ENCODE measurements around the gene PCCA. TPM values are rescaled to one million over a fixed set of nuclear protein-coding genes. Genes with fewer than 3 reads are reported as not detected.

The PCCA gene
- polyA plus RNA-seq, 1 of the 3 experiments (the other 2 are of a cell fraction): 7.3 TPM

- Histone ChIP-seq H3K4me2 (no peak overlapping the region), H3K27me3 (ENCODE audit: insufficient read depth) (no peaks in the 10 kb centered on the region), H3K9ac (no peak overlapping the region), H3K36me3 (replicated peaks in 1 of 2; ENCODE audit: control insufficient read depth in 1 of 2, insufficient read depth in 2 of 2, low read length in 1 of 2) (peaks cover 2 to 5% of the 10 kb centered on the region in 2 experiments), H3K4me1 (ENCODE audit: control insufficient read depth in 1 of 2, insufficient read depth in 2 of 2, low read depth in 1 of 2, low read length in 1 of 2) (peaks cover 14 to 18% of the 10 kb centered on the region in 2 experiments; a peak in 3 of 4 replicates), H3K9me3 (no peaks in the 10 kb centered on the region), H3F3A (replicated peaks; ENCODE audit: insufficient read depth) (no peaks in the 10 kb centered on the region), H4K20me1 (ENCODE audit: insufficient read depth) (no peaks in the 10 kb centered on the region), H3K9me2 (no peaks in the 10 kb centered on the region), H2AFZ (ENCODE audit: low read depth) (no peak overlapping the region), H3K79me2 (ENCODE audit: insufficient read depth) (no peaks in the 10 kb centered on the region), H3K27ac (ENCODE audit: low read depth in 2 of 2, low read length in 1 of 2) (no peak overlapping the region), H3K4me3 (ENCODE audit: low read depth in 2 of 2, low read length in 1 of 2) (no peak overlapping the region)
- TF ChIP-seq, protein P1, sequence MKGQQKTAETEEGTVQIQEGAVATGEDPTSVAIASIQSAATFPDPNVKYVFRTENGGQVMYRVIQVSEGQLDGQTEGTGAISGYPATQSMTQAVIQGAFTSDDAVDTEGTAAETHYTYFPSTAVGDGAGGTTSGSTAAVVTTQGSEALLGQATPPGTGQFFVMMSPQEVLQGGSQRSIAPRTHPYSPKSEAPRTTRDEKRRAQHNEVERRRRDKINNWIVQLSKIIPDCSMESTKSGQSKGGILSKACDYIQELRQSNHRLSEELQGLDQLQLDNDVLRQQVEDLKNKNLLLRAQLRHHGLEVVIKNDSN (IDR thresholded peaks at IDR 0.05; ENCODE audit: borderline replicate concordance, low read depth): no peak
- no peak for TF ChIP-seq MAX (IDR thresholded peaks at IDR 0.05; ENCODE audit: low read depth)
- TF ChIP-seq MEF2A (IDR thresholded peaks at IDR 0.05; ENCODE audit: borderline replicate concordance, low read depth): no peak
- TF ChIP-seq GATA2 (CRISPR knock-in tag; IDR thresholded peaks at IDR 0.05): no peak
- TF ChIP-seq, protein P2, sequence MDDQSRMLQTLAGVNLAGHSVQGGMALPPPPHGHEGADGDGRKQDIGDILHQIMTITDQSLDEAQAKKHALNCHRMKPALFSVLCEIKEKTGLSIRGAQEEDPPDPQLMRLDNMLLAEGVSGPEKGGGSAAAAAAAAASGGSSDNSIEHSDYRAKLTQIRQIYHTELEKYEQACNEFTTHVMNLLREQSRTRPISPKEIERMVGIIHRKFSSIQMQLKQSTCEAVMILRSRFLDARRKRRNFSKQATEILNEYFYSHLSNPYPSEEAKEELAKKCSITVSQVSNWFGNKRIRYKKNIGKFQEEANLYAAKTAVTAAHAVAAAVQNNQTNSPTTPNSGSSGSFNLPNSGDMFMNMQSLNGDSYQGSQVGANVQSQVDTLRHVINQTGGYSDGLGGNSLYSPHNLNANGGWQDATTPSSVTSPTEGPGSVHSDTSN (IDR thresholded peaks at IDR 0.05): no peak
- TF ChIP-seq EZH2phosphoT487 (IDR thresholded peaks at IDR 0.05; ENCODE audit: borderline replicate concordance, low read depth): no peak
- 75% methylated on average over 20 of the region's 20 CpGs for WGBS (ENCODE audit: low lambda C conversion rate)
- ChIA-PET POLR2A (no interaction called here), CTCF (interaction anchor here (0.5 to 9.2 kb wide), 36 partner anchors 8 to 857 kb away, joined by 3 to 107 read pairs (median 4); partner anchors contain the start of gene ZIC2)
- no peak for DNase-seq
These were observed 426.5 kb downstream of the PCCA start for GRCh38 chr13:100515410-100515800.

DNA sequence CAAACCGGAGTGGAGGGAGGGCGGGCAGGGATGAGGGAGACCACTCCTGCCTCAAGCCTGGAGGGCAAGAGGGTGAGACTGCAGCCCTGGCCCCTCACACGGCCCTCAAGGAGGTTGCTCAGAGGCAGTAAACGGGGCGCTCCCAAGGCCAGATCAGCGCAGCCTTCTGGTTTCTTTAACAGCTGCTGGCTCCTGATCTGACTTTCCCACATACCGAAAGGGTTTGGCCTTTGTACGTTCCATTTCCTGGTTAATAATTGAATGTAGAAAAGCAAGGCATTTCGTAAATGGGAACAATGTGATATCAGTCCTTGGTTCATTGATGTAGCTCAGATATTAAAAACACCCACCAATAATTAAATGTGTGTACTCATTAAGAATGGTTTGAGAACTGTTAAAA is 428.2 kb downstream of the PCCA start:
- Histone ChIP-seq H3K4me3 (ENCODE audit: low read depth in 2 of 2, low read length in 1 of 2) (no peak overlapping the region), H3K4me1 (ENCODE audit: control insufficient read depth in 1 of 2, insufficient read depth in 2 of 2, low read depth in 1 of 2, low read length in 1 of 2) (peaks cover 6 to 15% of the 10 kb centered on the region in 2 experiments; a peak in 2 of 4 replicates), H3K9me3 (no peaks in the 10 kb centered on the region), H3K27me3 (ENCODE audit: insufficient read depth) (no peaks in the 10 kb centered on the region), H3K9ac (no peak overlapping the region), H3K36me3 (replicated peaks in 1 of 2; ENCODE audit: control insufficient read depth in 1 of 2, insufficient read depth in 2 of 2, low read length in 1 of 2) (peaks cover 2 to 5% of the 10 kb centered on the region in 2 experiments), H3K4me2 (no peak overlapping the region), H2AFZ (ENCODE audit: low read depth) (no peak overlapping the region), H3K9me2 (no peaks in the 10 kb centered on the region), H4K20me1 (ENCODE audit: insufficient read depth) (no peaks in the 10 kb centered on the region), H3K27ac (ENCODE audit: low read depth in 2 of 2, low read length in 1 of 2) (no peak overlapping the region), H3K79me2 (ENCODE audit: insufficient read depth) (no peaks in the 10 kb centered on the region), H3F3A (replicated peaks; ENCODE audit: insufficient read depth) (no peaks in the 10 kb centered on the region)
- TF ChIP-seq ELF1 (IDR thresholded peaks at IDR 0.05) (no peak), FOXJ3 (CRISPR knock-in tag; IDR thresholded peaks at IDR 0.05) (no peak), GATA2 (CRISPR knock-in tag; IDR thresholded peaks at IDR 0.05) (no peak), IRF3 (IDR thresholded peaks at IDR 0.05; ENCODE audit: low read depth, low read length) (no peak), NFIC (IDR thresholded peaks at IDR 0.05; ENCODE audit: borderline replicate concordance) (no peak), MEF2A (IDR thresholded peaks at IDR 0.05; ENCODE audit: borderline replicate concordance, low read depth) (no peak), CHD2 (IDR thresholded peaks at IDR 0.05; ENCODE audit: low read length, partially characterized antibody) (no peak), YY1 (IDR thresholded peaks at IDR 0.05; ENCODE audit: low read depth) (no peak), MXI1 (IDR thresholded peaks at IDR 0.05; ENCODE audit: low read depth, low read length) (no peak)
- DNase-seq: no peak
- WGBS (ENCODE audit: low lambda C conversion rate): 85% methylated on average over 9 of the region's 9 CpGs
- POLR2A ChIA-PET: no interaction called here
- CTCF ChIA-PET: interaction anchor here (1.4 to 9.2 kb wide), 2 partner anchors 582 to 859 kb away, joined by 3 to 107 read pairs; no protein-coding TSS in a partner anchor
